GM18519 (cell line): ENCODE results near the gene OR1E2.
"Not testable (repeated sequence)": the region's sequence is repeated elsewhere in the genome, so short reads cannot be mapped to it uniquely, and the experiment has no call there.

Source experiments
- ATAC-seq: cut with Tn5 transposase; IDR thresholded peaks from one replicate; pipeline ENCODE4 v1.9.1; 2021; ENCODE audit warnings: mild to moderate bottlenecking, moderate library complexity; ENCODE audit not compliant: unreplicated experiment, low FRiP score

OR1E2 gene

GRCh38 chr17:3400055-3400454 lies 33.6 kb downstream of the OR1E2 start:
- ATAC-seq: no peak

- no peak for ATAC-seq
Measured at GRCh38 chr17:3398310-3398709, 35.3 kb downstream of the OR1E2 start, which contains the start of gene OR1E1. TSS of gene OR1E1 (minus strand) at chr17:3398410. CDS start at chr17:3398410, 0 bp downstream.

DNA sequence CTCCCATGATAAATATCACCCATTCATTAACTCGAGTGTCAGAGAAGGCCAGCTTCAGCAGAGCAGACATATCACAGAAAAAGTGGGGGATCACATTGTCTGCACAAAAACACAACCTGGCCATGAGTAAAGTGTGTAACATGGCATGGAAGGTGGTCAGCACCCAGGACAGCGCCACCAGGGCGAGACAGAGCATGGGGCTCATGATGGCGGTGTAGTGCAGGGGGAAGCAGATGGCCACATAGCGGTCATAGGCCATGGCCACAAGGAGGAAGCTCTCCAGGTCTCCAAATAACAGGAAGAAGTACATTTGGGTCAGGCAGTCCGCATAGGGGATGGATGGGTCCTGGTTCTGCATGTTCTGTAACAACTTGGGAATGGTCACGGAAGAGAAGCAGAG lies 35.8 kb downstream of the OR1E2 start:
- ATAC-seq: not testable (repeated sequence)

GRCh38 chr17:3389791-3390190 lies 43.9 kb downstream of the OR1E2 start:
- ATAC-seq: no peak

DNA sequence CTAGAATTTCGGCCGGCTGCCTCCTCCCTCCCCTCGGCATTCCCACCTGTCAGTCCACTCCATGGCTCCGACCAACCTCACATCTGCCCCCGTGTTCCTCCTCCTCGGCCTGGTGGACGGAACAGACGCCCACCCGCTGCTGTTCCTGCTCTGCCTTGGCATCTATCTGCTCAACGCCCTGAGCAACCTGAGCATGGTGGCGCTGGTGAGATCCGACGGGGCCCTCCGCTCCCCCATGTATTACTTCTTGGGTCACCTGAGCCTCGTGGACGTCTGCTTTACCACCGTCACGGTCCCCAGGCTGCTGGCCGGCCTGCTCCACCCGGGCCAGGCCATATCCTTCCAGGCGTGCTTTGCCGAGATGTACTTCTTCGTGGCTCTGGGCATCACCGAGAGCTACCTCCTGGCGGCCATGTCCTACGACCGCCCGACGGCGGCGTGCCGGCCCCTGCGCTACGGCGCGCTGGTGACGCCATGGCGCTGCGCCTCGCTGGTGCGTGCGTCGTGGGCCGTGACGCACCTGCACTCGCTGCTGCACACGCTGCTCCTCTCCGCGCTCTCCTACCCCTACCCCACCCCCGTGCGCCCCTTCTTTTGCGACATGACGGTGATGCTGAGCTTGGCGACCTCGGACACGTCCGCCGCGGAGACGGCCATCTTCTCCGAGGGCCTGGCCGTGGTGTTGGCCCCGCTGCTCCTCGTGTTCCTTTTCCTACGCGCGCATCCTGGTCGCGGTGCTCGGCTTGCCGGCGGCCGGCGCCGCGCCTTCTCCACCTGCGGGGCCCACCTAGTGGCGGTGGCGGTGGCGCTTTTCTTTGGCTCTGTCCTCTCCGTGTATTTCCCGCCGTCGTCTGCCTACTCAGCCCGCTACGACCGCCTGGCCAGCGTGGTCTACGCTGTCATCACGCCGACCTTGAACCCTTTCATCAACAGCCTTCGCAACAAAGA lies 47.5 kb downstream of the OR1E2 start, which contains the start of gene OR3A2:
TSS of gene OR3A2 (minus strand) at position 440 of the 948 bp plus-strand sequence.
- no peak for ATAC-seq
